ENCODE data around the gene C11orf97. TPM values are rescaled to one million over a fixed set of nuclear protein-coding genes. Genes with fewer than 3 reads are reported as not detected.
A peak's percentile ranks its signal among the peaks of the same experiment; 100 is the strongest.
"Not testable (repeated sequence)": the region's sequence is repeated elsewhere in the genome, so short reads cannot be mapped to it uniquely, and the experiment has no call there.

The C11orf97 gene
- total and polyA plus RNA-seq, 9 of the 15 experiments (the other 6 are each of a cell fraction or from before 2014, with no cell fraction given), result not detected

- TF ChIP-seq DEAF1 (CRISPR knock-in tag; IDR thresholded peaks at IDR 0.05) (peak; percentile 76), TCFL5 (CRISPR knock-in tag; conservative IDR thresholded peaks at IDR 0.05) (no peak), CHD4 (IDR thresholded peaks at IDR 0.05; ENCODE audit: insufficient read depth, insufficient replicate concordance, low read depth, low read length, poor library complexity, severe bottlenecking) (no peak), ZNF3 (CRISPR knock-in tag; IDR thresholded peaks at IDR 0.05) (no peak), CTCF (IDR thresholded peaks at IDR 0.05 in 2 of 3, conservative IDR thresholded peaks at IDR 0.05 in 1 of 3; ENCODE audit: insufficient read depth in 2 of 3, low read depth in 1 of 3, low read length in 3 of 3) (peak; percentile 52 to 75 (median 53); a peak in 4 of 6 replicates), CCAR2 (IDR thresholded peaks at IDR 0.05; ENCODE audit: low read depth, low read length) (no peak), BRCA1 (IDR thresholded peaks at IDR 0.05) (no peak), BRCA1 (CRISPR knock-in tag; IDR thresholded peaks at IDR 0.05) (no peak), ELF1 (tag; IDR thresholded peaks at IDR 0.05) (no peak)
Observed at GRCh38 chr11:94504689-94505293, 7.5 kb upstream of the C11orf97 start (continued).

GRCh38 chr11:94506513-94506912 lies 5.7 kb upstream of the C11orf97 start:
- not testable (repeated sequence) for H3K36me3 ChIP-seq (ENCODE audit: control insufficient read depth, insufficient read depth, low read length); BruUV-seq (replicated peaks); H3K4me1 ChIP-seq (replicated peaks in 1 of 2; ENCODE audit: control insufficient read depth in 2 of 2, insufficient read depth in 2 of 2, low read length in 2 of 2); FAIRE-seq; H3K4me3 ChIP-seq; H3K9me3 ChIP-seq (replicated peaks; ENCODE audit: control insufficient read depth, insufficient read depth, low read depth, low read length); H3K27ac ChIP-seq (ENCODE audit: extremely low read depth, low read depth, low read length); H2AFZ ChIP-seq (ENCODE audit: low read depth, low read length); H3K4me2 ChIP-seq (ENCODE audit: insufficient read depth, low read length); H3K79me2 ChIP-seq (ENCODE audit: control insufficient read depth, insufficient read depth, low read length); H3K9me1 ChIP-seq (ENCODE audit: control insufficient read depth, insufficient read depth, low read length); H4K20me1 ChIP-seq (replicated peaks; ENCODE audit: control insufficient read depth, insufficient read depth, low read length); H3K27me3 ChIP-seq (ENCODE audit: control insufficient read depth in 2 of 2, insufficient read depth in 2 of 2, low read length in 2 of 2); H3K9ac ChIP-seq (ENCODE audit: insufficient read depth in 1 of 2, low read depth in 2 of 2, low read length in 2 of 2)
- WGBS (ENCODE audit: insufficient coverage, low coverage, missing lambda C conversion rate), result 7% methylated on average over 5 of the region's 5 CpGs
- ATAC-seq, result peak; percentile 65
- in situ Hi-C loops (cut with MboI), result loop anchor here (10.0 kb wide), 2 partner anchors 182 to 612 kb away; no protein-coding TSS in a partner anchor
- ChIA-PET POLR2A (interaction anchor here (0.6 to 1.2 kb wide), 2 partner anchors 13 to 14 kb away, joined by 3 read pairs; no protein-coding TSS in a partner anchor), CTCF (ENCODE audit: low intra/inter-chr PET ratio) (interaction anchor here (0.5 kb wide), 1 partner anchor 335 kb away, joined by 3 read pairs; no protein-coding TSS in a partner anchor)
- intact Hi-C loops (cut with micrococcal nuclease), result loop anchor here (10.0 kb wide), 1 partner anchor 582 kb away; no protein-coding TSS in a partner anchor
- peak in 1 of 4 experiments; percentile 16 for DNase-seq (ENCODE audit: extremely low read depth in 1 of 4, low spot score in 3 of 4)
